T-helper 2 cell (primary cell): ENCODE data around the gene FKBP14.

Source experiments
- DNase-seq, 5 experiments: peaks; one replicate each; pipeline versions ENCODE4 v3.0.0 to v3.0.0-alpha.2; 2012 to 2022
- total RNA-seq, 2 donors: gene quantifications; one replicate each; lab custom pipeline; 2026; lab: John Stamatoyannopoulos, UW

The FKBP14 gene, protein sequence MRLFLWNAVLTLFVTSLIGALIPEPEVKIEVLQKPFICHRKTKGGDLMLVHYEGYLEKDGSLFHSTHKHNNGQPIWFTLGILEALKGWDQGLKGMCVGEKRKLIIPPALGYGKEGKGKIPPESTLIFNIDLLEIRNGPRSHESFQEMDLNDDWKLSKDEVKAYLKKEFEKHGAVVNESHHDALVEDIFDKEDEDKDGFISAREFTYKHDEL
- 6.5 to 12.1 reads per million in 2 donors for total RNA-seq

GRCh38 chr7:30026229-30027064 lies at the start of gene FKBP14:
Gene FKBP14, minus strand, starts transcription at chr7:30026702. Its CDS starts 194 bp downstream, at chr7:30026508.
- peak; percentile 62 to 99 (median 85) for DNase-seq

- DNase-seq: peak in 1 of 5 experiments; percentile 29
These were observed 48.0 kb upstream of the FKBP14 start for GRCh38 chr7:30074422-30075030.

- DNase-seq: no peak
These were observed 46.2 kb upstream of the FKBP14 start for GRCh38 chr7:30072735-30073134.

- no peak for DNase-seq
These were observed 43.5 kb upstream of the FKBP14 start for GRCh38 chr7:30070052-30070451.

- DNase-seq: no peak
These were observed 42.8 kb upstream of the FKBP14 start for GRCh38 chr7:30069096-30069867.

- no peak for DNase-seq
These were observed 41.6 kb upstream of the FKBP14 start for GRCh38 chr7:30068117-30068516.

- no peak for DNase-seq
These were observed 40.2 kb upstream of the FKBP14 start for GRCh38 chr7:30066687-30067086.

- no peak for DNase-seq
These were observed 39.2 kb upstream of the FKBP14 start for GRCh38 chr7:30065746-30066145.

- peak in 1 of 5 experiments; percentile 31 for DNase-seq
These were observed 36.1 kb upstream of the FKBP14 start for GRCh38 chr7:30062587-30062986.

GRCh38 chr7:30061786-30062185 lies 35.3 kb upstream of the FKBP14 start:
- DNase-seq: peak in 2 of 5 experiments; percentile 6 to 52

DNA sequence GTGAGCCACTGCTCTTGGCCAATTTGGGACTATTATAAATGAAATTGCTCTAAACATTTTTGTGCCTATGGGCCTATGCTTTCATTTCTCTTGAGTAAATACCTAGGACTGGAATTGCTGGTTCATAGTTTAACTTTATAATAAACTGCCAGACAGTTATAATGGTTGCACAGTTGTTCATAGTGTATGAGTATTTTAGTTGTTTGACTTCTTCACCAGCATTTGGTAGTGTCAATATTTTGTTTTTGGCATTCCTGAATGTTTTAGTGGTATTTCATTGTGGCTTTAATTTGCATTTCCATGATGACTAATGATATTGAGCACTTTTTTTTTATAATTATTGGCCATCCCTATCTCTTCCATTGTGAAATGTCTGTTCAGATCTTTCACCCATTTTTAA lies 31.2 kb upstream of the FKBP14 start:
- DNase-seq: no peak

DNA sequence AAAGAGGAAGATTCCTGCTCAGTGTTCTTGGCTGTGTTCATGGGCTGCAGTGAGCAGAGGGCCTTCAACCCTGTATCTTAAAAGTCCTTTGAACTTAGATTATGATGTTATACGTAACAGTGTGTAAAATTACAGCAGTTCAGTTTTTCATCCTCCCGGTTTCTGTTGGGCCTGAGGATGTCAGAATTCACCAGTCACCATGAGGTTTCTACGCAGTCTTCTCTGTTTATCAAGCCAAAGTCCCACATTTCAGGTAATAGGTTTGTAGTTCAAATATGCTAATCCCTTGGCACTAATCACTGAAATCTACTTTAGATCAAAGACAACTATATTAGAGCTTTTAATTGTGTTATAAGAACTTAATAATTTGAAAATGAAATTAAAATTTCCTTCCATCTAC lies 26.6 kb upstream of the FKBP14 start:
- no peak for DNase-seq

DNA sequence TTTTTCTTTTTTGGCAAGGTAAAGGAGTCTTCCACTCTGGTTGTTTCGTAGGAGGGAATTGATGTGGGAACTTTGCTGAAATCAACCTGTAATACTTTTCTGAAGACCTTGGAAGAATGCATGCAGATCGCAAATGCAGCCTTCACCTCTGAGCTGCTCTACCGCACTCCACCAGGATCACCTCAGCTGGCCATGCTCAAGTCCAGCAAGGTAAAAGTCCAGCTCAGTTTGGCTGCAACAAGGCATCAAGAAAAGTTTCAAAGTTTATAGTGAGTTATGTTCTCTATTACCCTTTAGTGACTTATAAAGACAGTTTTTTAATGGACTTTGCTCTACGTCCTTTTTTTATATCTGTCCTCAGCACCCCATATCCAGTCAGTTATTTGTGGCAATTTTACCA lies 22.7 kb upstream of the FKBP14 start:
- DNase-seq: no peak

DNA sequence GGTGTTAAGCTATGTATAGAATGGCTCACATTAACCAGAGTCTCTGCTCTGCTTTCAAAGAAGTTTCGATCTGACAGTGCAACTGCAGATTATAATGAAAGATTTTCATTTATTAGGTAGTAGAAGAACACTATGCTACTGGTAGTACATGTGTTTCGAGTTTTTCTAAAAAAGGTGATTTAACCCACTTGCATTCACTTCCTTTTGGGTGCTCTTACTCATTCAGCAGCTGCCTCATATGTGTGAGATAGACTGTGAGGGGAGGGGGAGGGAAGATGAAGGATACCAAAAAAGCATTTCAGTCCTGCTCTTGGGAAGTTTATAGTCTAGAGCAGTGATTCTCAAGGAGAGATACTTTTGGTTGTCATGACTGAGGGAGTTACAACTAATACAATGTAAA lies 22.1 kb upstream of the FKBP14 start:
- peak in 1 of 5 experiments; percentile 59 for DNase-seq

- DNase-seq: no peak
These were observed 20.6 kb upstream of the FKBP14 start for GRCh38 chr7:30047124-30047523.

DNA sequence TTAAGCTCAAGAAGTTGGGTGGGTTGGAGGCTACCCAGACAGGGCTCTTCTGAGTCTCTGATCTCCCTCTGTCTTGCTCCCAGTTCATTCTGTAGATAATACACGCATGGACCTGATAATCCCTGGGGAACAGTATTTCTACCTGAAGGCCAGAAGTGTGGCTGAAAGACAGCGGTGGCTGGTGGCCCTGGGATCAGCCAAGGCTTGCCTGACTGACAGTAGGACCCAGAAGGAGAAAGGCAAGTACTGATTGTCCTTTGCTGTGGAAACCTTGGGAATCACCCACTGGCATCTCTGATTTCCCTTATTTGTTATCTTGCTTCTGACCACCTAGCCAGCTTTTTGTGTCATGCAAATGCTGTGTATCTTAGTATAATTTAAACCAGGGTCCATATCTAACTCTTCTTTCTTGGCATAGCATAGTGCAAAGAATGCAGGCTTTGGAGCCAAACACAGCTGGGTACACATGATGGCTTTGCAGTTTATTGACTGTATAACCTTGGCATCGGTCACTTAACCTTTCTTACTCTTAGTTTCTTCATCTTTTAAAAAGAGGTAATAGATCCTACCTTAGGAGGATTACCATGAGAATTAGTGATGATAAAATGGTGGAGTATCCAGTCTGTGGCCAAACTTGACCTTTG lies 19.7 kb upstream of the FKBP14 start:
- no peak for DNase-seq

DNA sequence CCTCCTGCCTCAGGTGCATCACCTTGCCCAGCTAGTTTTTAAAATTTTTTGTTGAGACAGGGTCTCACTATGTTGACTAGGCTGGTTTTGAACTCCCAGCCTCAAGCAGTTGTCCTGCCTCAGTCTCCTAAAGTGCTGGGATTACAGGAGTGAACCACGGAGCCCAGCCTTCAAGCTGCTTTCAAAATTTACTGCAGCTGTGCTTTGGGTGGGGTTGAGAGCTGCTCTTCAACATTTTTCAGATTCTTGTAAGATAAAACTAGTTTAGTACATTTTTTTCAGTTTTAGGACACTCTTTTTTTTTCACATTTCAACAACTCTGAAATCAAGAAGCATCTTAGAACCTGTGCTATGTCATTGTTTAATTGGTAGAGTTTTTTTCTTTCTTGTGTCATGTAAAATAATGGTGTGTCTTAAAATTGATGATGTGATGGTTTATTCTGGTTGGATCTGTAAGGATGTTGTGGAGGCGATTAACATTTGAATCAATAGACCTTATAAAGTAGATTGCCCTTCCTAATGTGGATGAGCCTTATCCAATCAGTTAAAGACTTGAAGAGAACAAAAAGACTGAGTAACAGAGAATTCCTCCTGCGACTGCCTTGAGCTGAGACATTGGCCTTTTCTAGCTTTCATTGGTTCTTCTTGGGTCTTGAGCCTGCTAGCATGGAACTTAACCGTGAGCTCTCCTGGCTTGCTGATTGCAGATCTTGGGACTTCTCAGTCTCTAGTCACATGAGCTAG lies 15.2 kb upstream of the FKBP14 start:
- no peak for DNase-seq

GRCh38 chr7:30040938-30041337 lies 14.4 kb upstream of the FKBP14 start:
- DNase-seq: no peak

GRCh38 chr7:30038196-30038980 lies 11.9 kb upstream of the FKBP14 start:
- DNase-seq: no peak

DNA sequence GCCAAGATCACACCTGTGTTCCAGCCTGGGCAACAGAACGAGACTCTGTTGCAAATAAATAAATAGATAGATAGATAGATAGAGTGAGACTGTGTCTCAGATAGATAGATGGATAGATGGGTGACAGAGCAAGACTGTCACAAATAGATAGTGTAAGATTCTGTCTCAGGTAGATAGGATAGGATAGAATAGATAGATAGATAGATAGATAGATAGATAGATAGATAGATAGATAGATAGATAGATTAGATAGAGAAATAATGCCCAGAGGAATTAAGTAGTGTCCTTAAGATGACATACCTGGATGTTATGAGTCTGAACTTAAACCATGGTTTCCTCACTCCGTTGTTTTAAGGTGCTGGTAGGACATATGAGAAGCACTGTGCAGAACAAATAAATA lies 9.7 kb upstream of the FKBP14 start:
- DNase-seq: no peak

DNA sequence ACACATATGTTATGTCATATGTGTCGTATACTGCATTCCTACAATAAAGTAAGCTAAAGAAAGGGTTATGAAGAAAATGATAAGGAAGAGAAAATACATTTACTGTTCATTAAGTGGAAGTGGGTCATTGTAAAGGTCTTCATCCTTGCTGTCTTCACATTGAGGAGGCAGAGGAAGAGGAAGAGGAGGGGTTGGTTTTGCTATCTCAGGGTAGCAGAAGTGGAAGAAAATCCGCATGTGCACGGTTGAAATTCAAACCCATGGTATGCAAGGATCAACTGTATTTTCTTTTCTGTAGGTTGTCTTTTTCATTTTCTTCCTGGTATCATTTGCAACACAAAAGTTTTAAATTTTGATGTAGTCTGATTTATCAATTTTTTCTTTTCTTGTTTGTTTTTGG lies 8.0 kb upstream of the FKBP14 start:
- no peak for DNase-seq
